Ascending aorta (tissue), 2 donors: ENCODE results near the gene PTRHD1. TPM values are rescaled to one million over a fixed set of nuclear protein-coding genes. Genes with fewer than 3 reads are reported as not detected.

Experiments used
- DNase-seq, 2 donors: peaks; one replicate each; pipeline ENCODE4 v3.0.0-alpha.2; 2019; ENCODE audit warnings: low spot score in 2 of 2
- H3K27ac ChIP-seq, 2 donors: fragments of 200-600 bp; sonication (generic); one replicate each; pipeline ENCODE4 v1.5.1; 2016 to 2017; ENCODE audit warnings: mild to moderate bottlenecking in 1 of 2
- H3K27me3 ChIP-seq: fragments of 200-600 bp; sonication (generic); one replicate; pipeline ENCODE4 v1.5.1; 2017
- H3K36me3 ChIP-seq, 2 donors: fragments of 200-600 bp; sonication (generic); one replicate each; pipeline ENCODE4 v1.5.1; 2016
- H3K4me1 ChIP-seq, 2 donors: fragments of 200-600 bp; sonication (generic); one replicate each; pipeline ENCODE4 v1.5.1; 2016 to 2017; ENCODE audit warnings: mild to moderate bottlenecking in 1 of 2
- H3K4me3 ChIP-seq, 2 donors: fragments of 200-600 bp; sonication (generic); one replicate each; pipeline ENCODE4 v1.5.1; 2016 to 2017; ENCODE audit warnings: mild to moderate bottlenecking in 1 of 2
- H3K9me3 ChIP-seq, 2 donors: fragments of 200-600 bp; sonication (generic); one replicate each; pipeline ENCODE4 v1.5.1; 2016
- CTCF ChIP-seq, 3 experiments: fragments of 200-600 bp in 2 of 3; fragments of 450-650 bp in 1 of 3; sonication (generic) in 2 of 3; IDR thresholded peaks; one replicate each; pipeline ENCODE4 v1.5.1; 2016 to 2019; ENCODE audit warnings: antibody characterized with exemption in 3 of 3, mild to moderate bottlenecking in 1 of 3, moderate library complexity in 1 of 3
- intact Hi-C: fragments of 100-400 bp; cut with DNase I; formaldehyde crosslinking; loops from one replicate; pipeline ENCODE4 v1.15.1; 2023
- total RNA-seq: library from RNA; depleted of rRNA; stranded (reverse); fragments of >200 nt; gene quantifications from one replicate; pipeline ENCODE4 v1.1.0, GENCODE V29; 2016

The PTRHD1 gene
- total RNA-seq, 1 donor from 2014 or later, result 18.8 TPM

GRCh38 chr2:24824071-24824588, 30.9 kb upstream of the PTRHD1 start:
- no peak for TF ChIP-seq CTCF (IDR thresholded peaks at IDR 0.05)
- peak in 1 of 2 donors; percentile 35 for DNase-seq
- Histone ChIP-seq H3K27me3 (no peaks in the 10 kb centered on the region), H3K36me3 (peaks cover 31 to 38% of the 10 kb centered on the region in 2 donors), H3K27ac (no peak overlapping the region), H3K9me3 (no peaks in the 10 kb centered on the region), H3K4me1 (no peaks in the 10 kb centered on the region), H3K4me3 (no peak overlapping the region)
- intact Hi-C loops, result no loop called here

- Histone ChIP-seq H3K27me3 (no peaks in the 10 kb centered on the region), H3K36me3 (peaks cover 31 to 39% of the 10 kb centered on the region in 2 donors), H3K4me3 (no peak overlapping the region), H3K27ac (no peak overlapping the region), H3K4me1 (no peaks in the 10 kb centered on the region), H3K9me3 (no peaks in the 10 kb centered on the region)
- no peak for TF ChIP-seq CTCF (IDR thresholded peaks at IDR 0.05)
- intact Hi-C loops, result no loop called here
- DNase-seq, result peak in 1 of 2 donors; percentile 45
Observed at GRCh38 chr2:24822049-24822706, 29.0 kb upstream of the PTRHD1 start.

- Histone ChIP-seq H3K27ac (no peak overlapping the region), H3K4me3 (no peak overlapping the region), H3K9me3 (no peaks in the 10 kb centered on the region), H3K27me3 (no peaks in the 10 kb centered on the region), H3K4me1 (no peaks in the 10 kb centered on the region), H3K36me3 (peaks cover 31 to 36% of the 10 kb centered on the region in 2 donors)
- peak in 1 of 2 donors; percentile 46 for DNase-seq
- intact Hi-C loops, result no loop called here
- TF ChIP-seq CTCF (IDR thresholded peaks at IDR 0.05), result no peak
Observed at GRCh38 chr2:24821433-24821891, 28.3 kb upstream of the PTRHD1 start.

GRCh38 chr2:24820598-24821432, 27.6 kb upstream of the PTRHD1 start:
- no peak overlapping the region for H3K4me3 ChIP-seq
- DNase-seq, result peak in 1 of 2 donors; percentile 54
- no peaks in the 10 kb centered on the region for H3K27me3 ChIP-seq
- intact Hi-C loops, result no loop called here
- H3K4me1 ChIP-seq, result no peaks in the 10 kb centered on the region
- no peak overlapping the region for H3K27ac ChIP-seq
- H3K9me3 ChIP-seq, result no peaks in the 10 kb centered on the region
- H3K36me3 ChIP-seq, result peaks cover 31 to 41% of the 10 kb centered on the region in 2 donors
- no peak for TF ChIP-seq CTCF (IDR thresholded peaks at IDR 0.05)

- DNase-seq, result peak in 1 of 2 donors; percentile 25
- TF ChIP-seq CTCF (IDR thresholded peaks at IDR 0.05), result no peak
- Histone ChIP-seq H3K4me3 (no peak overlapping the region), H3K9me3 (no peaks in the 10 kb centered on the region), H3K4me1 (no peaks in the 10 kb centered on the region), H3K27ac (no peak overlapping the region), H3K36me3 (peaks cover 31 to 41% of the 10 kb centered on the region in 2 donors), H3K27me3 (no peaks in the 10 kb centered on the region)
- intact Hi-C loops, result no loop called here
Observed at GRCh38 chr2:24820175-24820513, 27.0 kb upstream of the PTRHD1 start.
